ENCODE results near the gene PRKCE.
"Not testable (repeated sequence)": the region's sequence is repeated elsewhere in the genome, so short reads cannot be mapped to it uniquely, and the experiment has no call there.

Gene PRKCE

DNA sequence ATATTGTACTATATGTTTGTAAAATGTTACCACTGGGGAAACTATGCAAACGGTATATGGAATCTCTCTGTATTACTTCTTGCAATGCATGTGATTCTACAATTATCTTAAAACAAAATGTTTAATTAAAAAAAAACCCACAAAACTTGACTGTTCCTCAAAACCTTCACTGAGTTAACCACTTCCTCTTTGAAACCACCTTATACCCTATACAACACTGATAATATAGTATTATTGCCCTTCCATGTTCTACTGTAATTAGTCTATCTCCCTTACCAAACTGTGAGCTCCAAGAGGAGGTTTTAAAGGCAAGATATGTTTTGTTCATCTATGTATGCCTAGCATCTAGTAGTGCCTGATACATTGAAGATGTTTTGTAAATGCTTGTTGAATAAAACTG, 572.0 kb downstream of the PRKCE start:
- not testable (repeated sequence) for DNase-seq

DNA sequence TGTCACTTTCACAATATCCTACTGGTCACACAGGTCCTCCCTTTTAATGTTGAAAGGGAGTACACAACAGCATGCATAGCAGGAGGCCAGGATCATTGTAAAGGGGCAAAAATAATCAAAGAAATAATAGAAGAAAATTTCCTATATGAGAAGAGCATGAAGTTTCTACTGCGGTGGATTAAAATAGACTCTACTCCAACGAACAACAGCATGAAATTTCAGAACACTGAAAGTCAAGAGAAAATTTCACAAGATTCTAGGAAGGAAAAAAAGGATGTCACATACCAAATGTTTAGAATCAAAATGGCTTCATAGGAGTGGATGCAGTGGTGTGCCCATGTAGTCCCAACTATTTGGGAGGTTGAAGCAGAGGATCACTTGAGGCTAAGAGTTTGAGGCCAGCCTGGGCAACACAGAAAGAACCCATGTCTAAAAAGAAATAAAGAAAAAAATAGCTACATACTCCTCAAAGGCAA, 573.7 kb downstream of the PRKCE start:
- DNase-seq = no peak

DNA sequence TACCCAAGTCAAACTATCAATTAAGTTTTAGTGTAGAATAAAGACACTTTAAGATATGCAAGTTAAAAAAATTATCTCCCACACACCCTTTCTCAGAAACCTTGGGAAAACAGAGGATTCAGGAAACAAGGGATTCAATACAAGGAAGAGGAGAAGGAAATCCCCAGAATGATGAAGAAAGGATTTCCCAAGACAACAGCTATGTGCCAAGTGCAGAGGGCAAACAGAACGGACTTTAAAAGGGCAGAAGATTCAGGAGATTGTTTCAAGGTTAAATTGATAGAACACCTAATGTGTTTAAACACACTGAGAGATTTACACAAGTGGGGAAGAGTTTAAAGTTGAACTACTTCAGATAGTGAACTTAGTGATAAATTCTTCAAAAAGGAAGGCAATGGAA, 574.3 kb downstream of the PRKCE start:
- no peak for DNase-seq

DNA sequence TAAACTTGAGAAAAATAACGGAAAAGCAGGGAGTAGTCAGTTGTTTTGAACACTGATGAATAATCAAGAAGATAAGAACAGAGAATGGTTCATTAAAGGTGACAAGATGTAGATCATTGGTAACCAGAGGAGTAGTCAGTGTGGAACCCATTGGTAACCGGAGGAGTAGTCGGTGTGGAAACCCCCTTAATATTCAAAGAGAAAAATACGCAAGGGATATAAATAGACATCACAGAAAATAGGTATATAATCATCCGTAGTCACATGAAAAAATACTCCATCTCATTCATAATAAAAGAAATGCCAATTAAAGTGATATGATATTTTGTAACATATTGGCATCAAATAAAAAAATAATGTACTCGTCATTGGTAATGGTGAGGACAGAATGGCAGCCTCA, 575.1 kb downstream of the PRKCE start:
- DNase-seq = no peak

DNA sequence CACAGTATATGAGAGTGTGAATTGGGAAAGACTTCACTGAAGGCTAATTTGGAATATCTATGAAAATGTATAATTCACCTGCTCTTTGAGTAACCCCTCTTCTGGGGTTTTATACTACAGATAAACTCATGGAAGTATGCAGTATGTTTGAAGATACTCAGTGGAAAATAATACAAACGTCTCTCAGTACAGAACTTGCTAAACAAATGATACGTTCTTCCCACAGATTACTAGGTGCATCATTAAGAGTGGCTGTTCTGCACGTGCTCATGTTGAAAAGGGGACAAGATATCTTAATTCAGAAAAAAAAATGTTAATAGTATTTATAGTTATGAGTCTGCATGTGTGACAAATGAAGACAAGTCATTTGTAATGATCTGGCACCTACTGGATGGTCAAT, 575.5 kb downstream of the PRKCE start:
- DNase-seq = no peak

DNA sequence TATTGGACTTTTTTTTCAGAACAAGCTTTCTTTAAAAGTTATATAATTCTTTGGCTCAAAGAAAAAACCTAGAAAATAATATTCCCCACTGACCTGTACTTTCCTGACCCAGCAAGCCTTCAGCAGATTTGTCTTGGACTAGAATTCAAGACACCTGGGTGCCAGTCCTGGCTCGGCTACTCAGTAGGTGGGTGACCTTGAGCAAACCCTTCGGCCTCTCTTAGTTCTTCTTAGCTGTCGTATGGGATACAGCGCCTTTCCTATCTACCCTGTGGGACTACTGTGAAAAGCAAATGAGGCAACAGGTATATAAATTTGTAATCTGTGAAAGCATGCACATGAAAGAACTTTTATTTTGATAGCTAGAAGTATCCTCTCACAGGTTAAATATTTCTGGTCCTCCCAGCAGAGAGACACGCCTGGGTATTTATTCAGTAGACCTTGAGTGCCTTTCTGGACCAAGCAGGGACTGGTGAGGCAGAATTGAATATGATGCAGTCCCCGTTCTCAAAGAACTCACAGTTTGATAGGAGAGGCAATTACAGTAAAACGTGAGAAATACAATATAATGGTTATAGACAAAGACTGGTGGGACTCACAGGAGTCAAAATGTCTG, 576.3 kb downstream of the PRKCE start:
- DNase-seq = no peak

DNA sequence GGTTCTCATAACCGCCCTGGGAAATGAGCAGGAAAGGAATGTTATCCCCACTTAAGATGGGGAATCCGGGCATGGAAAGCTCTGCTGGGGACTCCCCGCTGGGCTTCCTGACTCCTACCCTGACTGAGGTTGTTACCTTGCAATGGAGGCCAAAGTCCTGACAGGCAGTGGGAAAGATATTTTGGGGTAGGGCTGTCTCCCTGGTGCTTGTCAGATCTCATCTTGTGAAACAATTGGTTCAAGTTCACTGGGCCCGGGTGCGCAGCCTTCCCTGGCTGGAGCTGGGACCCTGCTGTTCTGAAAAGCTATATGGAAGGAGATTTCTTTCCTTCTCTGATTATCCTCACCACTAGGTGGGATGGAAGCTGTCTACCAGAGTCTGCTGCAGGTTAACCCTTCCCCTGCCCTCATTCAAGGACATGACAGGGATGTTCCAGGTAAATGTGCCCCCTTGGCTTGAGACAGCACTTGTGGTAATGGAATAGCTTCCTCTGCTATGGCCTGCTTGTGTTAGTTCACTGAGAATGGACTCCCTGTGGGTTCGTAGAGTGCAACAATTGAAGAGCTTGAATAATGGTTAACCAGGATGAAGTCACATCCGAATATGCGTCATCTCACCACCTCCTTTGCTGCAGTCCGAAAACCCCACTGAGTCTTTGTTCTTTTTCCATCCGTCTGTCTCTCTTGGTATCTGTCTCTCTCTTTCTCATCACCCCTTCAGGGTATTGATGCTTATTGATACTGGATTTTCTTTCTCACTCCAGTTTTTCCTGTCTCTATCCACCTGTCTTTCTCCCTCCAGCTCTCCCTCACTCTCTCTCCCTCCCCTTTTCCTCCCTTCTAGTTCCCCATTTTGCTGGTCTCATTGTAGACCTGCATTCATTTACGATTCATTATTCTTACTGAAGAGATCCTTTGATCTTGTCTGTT, 577.9 kb downstream of the PRKCE start:
- DNase-seq = peak; percentile 65

DNA sequence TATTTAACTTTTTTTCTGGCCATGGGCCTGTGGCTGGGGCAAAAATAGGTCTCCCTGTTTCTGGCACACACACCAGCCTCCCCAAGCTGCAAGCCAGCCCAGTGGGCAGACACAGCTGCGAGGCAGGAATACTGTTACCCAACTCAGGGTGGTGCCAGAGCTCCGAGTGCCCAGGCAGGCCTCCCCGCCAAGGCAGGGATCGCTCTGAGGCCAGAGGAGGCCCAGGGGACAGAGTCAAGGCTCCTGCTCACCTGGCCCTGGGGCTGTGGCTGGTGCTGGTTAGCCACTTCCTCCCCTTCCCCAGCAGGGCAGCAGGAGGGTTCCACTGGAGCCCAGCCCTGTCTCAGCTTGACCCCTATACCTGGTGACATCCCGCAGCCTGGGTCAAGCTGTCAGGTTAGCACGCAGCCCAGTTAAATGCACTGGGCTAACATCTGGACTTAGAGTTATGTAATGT, 578.7 kb downstream of the PRKCE start:
- DNase-seq = no peak

DNA sequence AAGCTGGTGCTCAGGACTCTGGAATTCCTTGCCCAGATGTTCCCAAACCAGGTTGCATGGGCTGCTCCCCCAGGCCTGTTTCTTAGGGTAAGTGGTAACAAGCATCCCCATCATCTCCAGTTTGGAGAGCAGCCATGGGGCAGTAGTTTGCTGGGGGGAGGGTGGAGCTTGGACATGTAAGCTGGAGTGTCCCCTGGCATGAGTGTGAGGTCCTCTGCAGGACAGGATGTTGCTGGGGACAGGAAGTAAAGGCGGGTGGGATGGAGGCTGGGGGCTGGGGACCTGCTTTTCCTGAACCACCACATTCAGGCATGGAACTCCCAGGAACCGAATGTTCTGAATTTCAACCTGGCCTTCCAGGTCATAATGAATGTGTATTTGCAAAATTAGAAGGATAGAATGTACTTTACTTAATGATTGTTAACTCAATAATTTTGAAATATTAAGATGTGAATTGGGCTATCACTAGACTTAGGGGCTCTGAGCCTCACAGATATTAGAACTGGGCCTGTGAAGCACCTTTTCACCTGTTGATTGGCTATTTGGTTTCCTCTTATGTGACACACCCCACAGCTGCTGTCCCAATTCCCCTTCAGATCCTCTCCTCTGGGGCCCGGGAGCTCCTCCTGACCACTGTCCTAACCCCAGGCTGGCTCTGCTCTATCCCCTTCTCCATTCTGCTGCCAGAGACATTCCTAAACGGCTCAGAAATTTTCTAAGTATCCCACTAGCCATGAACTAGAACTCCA, 579.4 kb downstream of the PRKCE start:
- DNase-seq = no peak

DNA sequence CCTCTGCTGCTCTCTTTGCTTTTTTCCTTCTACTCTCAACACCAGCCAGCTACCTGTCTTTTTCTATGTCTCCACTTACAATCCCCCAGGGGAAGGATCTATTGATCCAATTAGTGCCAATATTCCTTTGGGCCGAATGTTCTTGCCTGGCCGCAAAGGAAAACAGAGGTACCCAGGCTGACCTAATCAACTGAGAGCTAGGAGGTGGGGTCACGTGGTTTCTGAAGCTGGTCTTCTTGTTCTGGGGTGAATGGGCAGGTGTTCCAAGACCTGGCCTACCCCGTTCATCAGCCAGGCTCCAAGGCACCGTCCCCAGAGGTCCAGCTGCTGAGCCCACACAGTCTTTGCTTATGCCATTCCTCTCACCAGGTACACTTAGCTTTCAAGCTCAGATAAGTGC, 580.2 kb downstream of the PRKCE start:
- DNase-seq = no peak

DNA sequence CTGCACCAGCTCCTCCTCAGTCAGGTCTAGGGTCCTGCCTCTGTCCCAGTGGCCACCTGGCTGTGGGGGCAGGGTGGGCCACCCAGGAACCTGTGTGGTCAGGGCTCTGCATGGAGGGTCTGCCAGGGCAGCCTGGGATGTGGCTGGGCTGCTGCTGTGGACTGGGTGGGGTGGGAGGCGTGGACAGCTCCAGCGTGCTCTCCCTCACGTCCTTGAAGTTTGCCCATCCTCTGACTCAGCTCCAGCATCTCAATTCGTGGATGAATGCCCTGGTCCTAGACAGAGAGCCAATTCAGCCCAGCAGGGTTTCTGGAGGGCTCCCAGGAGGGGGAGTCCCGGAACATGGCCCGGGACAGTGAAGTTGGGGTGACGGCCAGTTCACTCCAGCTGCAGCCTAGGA, 581.4 kb downstream of the PRKCE start:
- no peak for DNase-seq

DNA sequence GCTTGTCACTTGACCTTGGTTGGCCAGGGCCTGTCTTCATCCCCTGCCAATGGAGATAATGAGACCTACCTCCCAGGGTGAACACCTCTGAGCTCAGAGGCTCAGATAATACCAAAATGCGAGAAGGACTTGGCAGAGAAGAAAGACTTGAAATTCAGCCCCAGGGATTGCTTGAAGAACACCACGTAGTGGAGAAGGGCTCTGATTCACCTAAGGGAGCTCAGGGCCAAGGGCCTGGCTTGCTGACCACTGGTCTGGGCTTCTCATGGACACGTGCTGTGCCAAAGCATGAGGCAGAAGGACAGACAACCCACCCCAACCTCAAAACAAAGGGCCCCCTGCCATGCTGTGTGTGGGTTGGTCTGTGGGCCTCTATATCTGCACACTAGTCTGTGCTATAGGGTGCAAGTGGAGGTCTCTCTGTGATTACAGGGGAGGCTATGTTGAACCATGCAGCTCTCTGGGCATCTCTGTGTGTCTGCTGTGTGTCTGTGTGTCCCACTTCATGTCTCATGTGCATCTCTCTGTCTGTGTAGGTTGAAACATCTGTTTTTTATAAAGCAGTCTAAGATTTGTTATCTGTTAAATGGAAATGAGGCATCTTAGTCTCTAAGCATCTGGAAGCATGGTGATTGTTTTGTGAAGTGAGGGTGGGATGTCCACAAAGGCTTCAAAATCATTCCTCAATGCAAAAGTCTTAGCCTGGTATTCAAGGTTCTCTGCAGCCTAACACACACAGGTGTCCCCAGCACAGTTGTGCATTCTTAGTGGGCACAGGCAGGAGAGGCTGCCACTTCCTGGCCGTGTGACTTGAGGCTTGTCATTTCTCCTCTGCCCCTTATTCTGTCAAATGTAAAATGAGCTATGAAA, 584.8 kb downstream of the PRKCE start:
- DNase-seq = no peak

DNA sequence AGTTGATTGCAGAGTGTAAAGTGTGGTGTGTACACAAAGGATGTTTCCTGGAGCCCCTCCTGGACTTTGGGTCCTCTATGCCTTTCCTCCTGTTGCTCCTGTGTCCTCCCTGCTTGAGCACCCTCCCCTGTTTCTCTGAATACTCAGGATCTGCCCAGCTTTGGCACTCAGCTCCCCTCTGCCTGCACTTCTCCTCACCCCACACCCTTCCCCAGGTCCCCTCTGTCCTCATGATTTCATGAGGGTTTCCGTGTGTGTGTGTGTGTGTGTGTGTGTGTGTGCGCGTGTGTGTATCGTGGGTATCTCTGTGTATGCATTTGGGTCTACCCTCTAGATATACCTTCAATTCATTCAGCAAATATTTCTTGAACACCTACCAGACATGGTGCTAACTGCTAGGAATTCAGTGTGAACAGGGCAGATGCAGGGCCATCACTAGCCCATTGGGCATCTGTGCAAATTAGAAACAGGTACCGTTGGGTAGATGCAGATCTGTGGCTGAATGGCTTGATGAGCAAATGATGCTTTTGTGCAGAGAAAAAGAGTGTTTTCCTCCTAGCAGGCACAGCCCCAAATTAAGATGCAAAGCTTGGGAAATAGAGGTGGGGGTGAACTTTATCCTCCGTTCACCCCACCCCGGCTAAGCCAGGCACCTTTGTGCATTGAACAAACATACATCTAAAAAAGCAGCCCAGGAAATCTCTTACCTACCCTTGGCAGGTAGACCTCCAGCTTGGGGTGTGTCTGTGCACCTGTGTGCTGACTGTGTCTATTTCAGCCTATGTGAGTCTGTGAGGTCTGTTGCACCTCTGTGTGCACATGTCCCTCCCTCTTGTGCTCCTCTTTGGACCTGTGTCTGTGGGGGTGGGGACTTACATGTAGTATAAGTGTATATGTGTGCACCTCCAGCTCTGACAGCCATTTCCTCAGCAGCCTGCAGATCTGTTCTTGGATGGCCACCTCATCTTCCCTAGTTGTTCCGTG, 585.7 kb downstream of the PRKCE start:
- DNase-seq = no peak

Measured in fibroblast of skin of right biceps (primary cell).